GM11168 (cell line): ENCODE results near the gene PACSIN2.

ENCODE experiments used
- in situ Hi-C: fragments of 300-500 bp; cut with MboI; formaldehyde crosslinking; loops from one replicate; pipeline ENCODE4 v1.12.0; 2022; ENCODE audit warnings: low sequenced_read_pairs; ENCODE audit not compliant: unreplicated experiment

Gene PACSIN2

GRCh38 chr22:42847110-42847509, 167.8 kb downstream of the PACSIN2 start:
- in situ Hi-C loops: no loop called here

- in situ Hi-C loops: no loop called here
These were observed 170.2 kb downstream of the PACSIN2 start for GRCh38 chr22:42844756-42845155.

GRCh38 chr22:42842658-42843370, 172.1 kb downstream of the PACSIN2 start:
- in situ Hi-C loops: no loop called here

DNA sequence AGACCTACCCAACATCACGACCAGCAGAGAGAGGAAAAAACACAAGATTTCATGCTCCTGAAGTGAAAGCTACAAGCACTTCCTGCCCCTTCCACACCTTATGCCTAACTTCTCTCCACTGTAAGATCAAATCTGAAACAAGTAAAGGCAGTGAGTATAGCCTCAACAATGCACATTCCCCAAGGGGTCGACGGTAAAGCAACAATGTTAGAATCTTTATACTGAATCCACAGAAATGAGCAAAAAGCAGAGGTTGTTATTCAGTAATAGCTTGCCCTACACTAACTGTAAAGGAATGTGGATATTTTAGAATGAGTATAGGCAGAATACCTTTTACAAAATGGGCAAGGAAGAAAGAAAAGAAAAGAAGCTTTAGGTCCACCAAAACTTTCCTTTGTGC, 173.5 kb downstream of the PACSIN2 start:
- in situ Hi-C loops: no loop called here

- in situ Hi-C loops: no loop called here
These were observed 177.4 kb downstream of the PACSIN2 start for GRCh38 chr22:42837556-42837955.

- in situ Hi-C loops: no loop called here
These were observed 178.9 kb downstream of the PACSIN2 start for GRCh38 chr22:42836026-42836425.

GRCh38 chr22:42834177-42834949, 180.6 kb downstream of the PACSIN2 start:
- in situ Hi-C loops: no loop called here

DNA sequence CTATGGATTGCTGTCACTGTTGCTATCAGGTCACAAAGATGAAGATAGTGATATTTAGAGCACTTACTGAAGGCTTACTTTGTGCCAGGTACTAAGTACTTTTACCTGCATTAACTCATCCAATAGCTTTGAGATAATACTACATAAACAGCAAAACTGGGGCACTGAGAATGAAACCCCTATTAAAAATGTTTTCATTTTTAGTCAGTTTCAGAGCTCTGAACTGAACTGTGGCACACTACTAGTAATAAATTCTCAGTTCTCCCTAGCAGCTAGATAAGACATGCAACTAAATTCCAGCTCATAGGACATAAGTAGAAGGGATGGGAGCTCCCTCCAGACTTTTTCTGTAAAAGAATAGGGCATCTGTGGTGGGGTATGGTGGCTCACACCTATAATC, 181.8 kb downstream of the PACSIN2 start:
- in situ Hi-C loops: no loop called here

DNA sequence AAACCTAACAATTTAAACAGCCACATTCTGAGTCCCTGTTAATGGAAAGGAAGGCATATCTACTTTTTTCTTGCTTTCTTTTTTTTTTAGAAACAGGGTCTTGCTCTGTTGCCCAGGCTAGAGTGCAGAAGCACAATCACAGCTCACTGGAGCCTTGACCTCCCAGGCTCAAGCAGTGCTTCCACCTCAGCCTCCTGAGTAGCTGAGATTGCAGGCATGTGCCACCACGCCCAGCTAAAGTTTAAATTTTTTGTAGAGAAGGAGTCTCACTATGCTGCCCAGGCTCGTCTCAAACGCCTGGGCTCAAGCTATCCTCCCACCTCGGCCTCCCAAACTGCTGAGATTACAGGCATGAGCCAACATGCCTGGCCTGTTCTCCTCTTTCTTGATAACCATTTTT, 183.2 kb downstream of the PACSIN2 start:
- in situ Hi-C loops: no loop called here

DNA sequence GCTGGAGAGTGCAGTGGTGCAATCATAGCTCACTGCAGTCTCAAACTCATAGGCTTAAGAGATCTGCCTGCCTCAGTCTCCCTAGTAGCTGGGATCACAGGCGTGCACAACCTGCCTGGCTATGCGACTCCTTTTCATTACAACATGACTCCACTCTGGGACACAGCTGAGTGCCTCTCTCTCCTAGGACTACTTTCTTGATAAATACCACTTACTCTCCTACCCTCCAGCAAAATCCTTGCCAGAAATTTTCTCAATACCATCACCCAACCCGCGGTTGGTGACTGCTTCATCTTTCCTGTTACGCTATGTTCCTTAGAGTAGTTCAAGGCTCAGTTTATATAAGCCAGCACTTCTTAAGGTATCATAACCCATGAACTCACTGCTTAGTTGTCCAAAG, 184.8 kb downstream of the PACSIN2 start:
- in situ Hi-C loops: no loop called here

GRCh38 chr22:42829302-42829701, 185.6 kb downstream of the PACSIN2 start:
- in situ Hi-C loops: no loop called here

GRCh38 chr22:42825796-42826195, 189.2 kb downstream of the PACSIN2 start:
- in situ Hi-C loops: no loop called here

DNA sequence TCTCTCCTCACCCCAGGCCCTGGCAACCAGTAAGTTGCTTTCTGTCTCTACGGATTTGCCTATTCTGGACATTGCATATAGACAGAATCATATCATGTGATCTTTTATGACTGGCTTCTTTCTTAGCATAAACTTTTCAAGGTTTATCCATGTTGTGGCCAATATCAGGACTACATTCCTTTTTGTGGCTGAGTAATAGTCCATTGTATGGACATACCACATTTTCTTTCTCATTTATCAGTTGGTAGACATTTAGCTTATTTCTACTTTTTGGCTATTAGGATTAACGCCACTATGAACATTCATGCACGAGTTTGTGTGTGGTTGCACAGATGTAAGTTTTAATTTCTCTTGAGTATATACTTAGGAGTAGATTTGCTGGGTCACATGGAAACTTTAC, 193.6 kb downstream of the PACSIN2 start:
- in situ Hi-C loops: no loop called here

DNA sequence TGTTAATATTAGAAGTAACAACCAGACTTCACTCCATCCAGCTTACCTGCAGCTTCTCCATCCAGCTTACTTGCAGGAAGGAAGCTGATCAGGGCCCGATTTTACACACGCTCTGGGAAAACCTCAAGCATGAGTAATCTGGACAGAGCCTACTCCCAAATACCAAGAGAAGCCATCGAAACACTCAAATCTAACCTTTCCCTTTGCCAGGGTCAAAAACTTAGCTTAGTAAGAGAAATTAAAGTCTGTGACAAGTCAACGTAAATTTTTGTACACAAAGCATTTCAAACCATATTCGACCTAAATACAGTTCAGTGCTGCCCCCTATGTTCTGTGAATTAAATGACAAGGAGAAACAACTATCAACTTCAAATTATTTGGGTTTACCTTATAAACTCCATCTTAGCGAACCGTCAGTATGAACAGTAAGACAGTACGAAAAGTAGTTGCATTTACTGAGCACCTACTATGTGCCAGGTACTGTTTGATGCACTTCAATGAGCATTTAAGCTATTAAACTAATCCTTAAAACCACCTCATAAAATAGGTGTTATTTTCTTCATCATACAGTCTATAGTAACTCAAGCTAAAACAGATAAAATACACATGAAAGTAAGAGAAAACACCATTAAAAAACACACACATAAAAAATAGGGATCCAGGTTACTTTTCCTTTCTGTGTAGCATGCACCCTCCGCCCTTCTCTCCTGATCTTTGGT, 194.7 kb downstream of the PACSIN2 start:
- in situ Hi-C loops: no loop called here
